H54 (cell line): Measurements from ENCODE around the gene GK2.

Experiments
- DNase-seq: peaks from one replicate; pipeline ENCODE4 v3.0.0; 2011; ENCODE audit warnings: low spot score, mixed read lengths; ENCODE audit not compliant: insufficient read length
- FAIRE-seq: peaks from 3 replicates; lab custom pipeline; 2011; peaks lifted over from hg19 to GRCh38; lab: Jason Lieb, UNC
- POLR2A ChIP-seq: IDR thresholded peaks from 2 replicates; pipeline ENCODE4 v1.6.1; 2011; ENCODE audit warnings: low read depth, mild to moderate bottlenecking, low read length

GK2 gene

GRCh38 chr4:79408063-79408462, at the start of gene GK2:
TSS of gene GK2 (minus strand) at chr4:79408228. CDS start at chr4:79408200, 28 bp downstream.
- DNase-seq (no peak), FAIRE-seq (no peak)
- no peak for TF ChIP-seq POLR2A

GRCh38 chr4:79455216-79455615, 47.2 kb upstream of the GK2 start:
- DNase-seq, result no peak
- no peak for TF ChIP-seq POLR2A
- FAIRE-seq, result no peak

- TF ChIP-seq POLR2A, result no peak
- no peak for DNase-seq
- no peak for FAIRE-seq
These were observed 46.6 kb upstream of the GK2 start for GRCh38 chr4:79454656-79455055.

- FAIRE-seq, result no peak
- TF ChIP-seq POLR2A, result no peak
- DNase-seq, result no peak
These were observed 42.0 kb upstream of the GK2 start for GRCh38 chr4:79450053-79450452.

GRCh38 chr4:79446145-79446544, 38.1 kb upstream of the GK2 start:
- FAIRE-seq, result no peak
- no peak for DNase-seq
- no peak for TF ChIP-seq POLR2A

GRCh38 chr4:79445371-79445781, 37.3 kb upstream of the GK2 start:
- TF ChIP-seq POLR2A, result no peak
- FAIRE-seq (no peak), DNase-seq (no peak)

- no peak for TF ChIP-seq POLR2A
- FAIRE-seq (no peak), DNase-seq (no peak)
These were observed 34.4 kb upstream of the GK2 start for GRCh38 chr4:79442422-79442821.

GRCh38 chr4:79439489-79439888, 31.5 kb upstream of the GK2 start:
- DNase-seq (no peak), FAIRE-seq (no peak)
- no peak for TF ChIP-seq POLR2A

GRCh38 chr4:79431839-79432238, 23.8 kb upstream of the GK2 start:
- FAIRE-seq, result no peak
- DNase-seq, result no peak
- TF ChIP-seq POLR2A, result no peak

- no peak for FAIRE-seq
- no peak for DNase-seq
- TF ChIP-seq POLR2A, result no peak
These were observed 21.3 kb upstream of the GK2 start for GRCh38 chr4:79429113-79429903.

GRCh38 chr4:79426989-79427388, 19.0 kb upstream of the GK2 start:
- TF ChIP-seq POLR2A, result no peak
- DNase-seq (no peak), FAIRE-seq (no peak)

GRCh38 chr4:79425586-79425985, 17.6 kb upstream of the GK2 start:
- FAIRE-seq (no peak), DNase-seq (no peak)
- TF ChIP-seq POLR2A, result no peak

GRCh38 chr4:79421483-79421882, 13.5 kb upstream of the GK2 start:
- DNase-seq (no peak), FAIRE-seq (no peak)
- no peak for TF ChIP-seq POLR2A

- DNase-seq, result no peak
- FAIRE-seq, result no peak
- TF ChIP-seq POLR2A, result no peak
These were observed 5.9 kb upstream of the GK2 start for GRCh38 chr4:79413886-79414285.
